Aorta (tissue), 5 donors: ENCODE data around the gene TBC1D22A. TPM values are rescaled to one million over a fixed set of nuclear protein-coding genes. Genes with fewer than 3 reads are reported as not detected.

Source experiments
- ATAC-seq: fragments of 200-7000 bp; cut with Tn5 transposase; one replicate; pipeline ENCODE4 v1.9.1; 2022; ENCODE audit warnings: moderate library complexity; ENCODE audit not compliant: low FRiP score
- DNase-seq, 2 donors: peaks; one replicate each; pipeline ENCODE4 v3.0.0-alpha.2; 2020
- H3K27ac ChIP-seq, 2 donors: one replicate each; pipeline ENCODE4 v1.5.1; 2013; ENCODE audit warnings: low read length in 2 of 2, mild to moderate bottlenecking in 2 of 2, moderate library complexity in 2 of 2, control low read depth in 1 of 2, inconsistent platforms in 1 of 2, low read depth in 1 of 2
- H3K27me3 ChIP-seq, 2 donors: one replicate each; pipeline ENCODE4 v1.6.1; 2013; ENCODE audit warnings: control low read depth in 1 of 2, low read length in 1 of 2, mild to moderate bottlenecking in 1 of 2, moderate library complexity in 1 of 2; ENCODE audit not compliant: insufficient read depth in 2 of 2, control insufficient read depth in 1 of 2
- H3K36me3 ChIP-seq, 2 donors: one replicate each; pipeline ENCODE4 v1.6.1; 2013; ENCODE audit warnings: control low read depth in 1 of 2, low read length in 1 of 2, mild to moderate bottlenecking in 1 of 2; ENCODE audit not compliant: insufficient read depth in 2 of 2, control insufficient read depth in 1 of 2
- H3K4me1 ChIP-seq, 2 donors: one replicate each; pipeline ENCODE4 v1.6.1; 2013; ENCODE audit warnings: low read length in 2 of 2, control low read depth in 1 of 2, mild to moderate bottlenecking in 1 of 2, moderate library complexity in 1 of 2; ENCODE audit not compliant: insufficient read depth in 2 of 2, control insufficient read depth in 1 of 2
- H3K4me3 ChIP-seq, 2 donors: one replicate each; pipeline ENCODE4 v1.5.1; 2013; ENCODE audit warnings: low read length in 2 of 2, control low read depth in 1 of 2, mild to moderate bottlenecking in 1 of 2
- H3K9me3 ChIP-seq: one replicate; pipeline ENCODE4 v1.6.1; 2013; ENCODE audit warnings: mild to moderate bottlenecking, low read length; ENCODE audit not compliant: control insufficient read depth
- WGBS, 2 donors: extraction: QIAGEN DNeasy Blood & Tissue Kit; methylation state at CpG; one replicate each; pipeline ENCODE4 v1.1.7; 2013; 5-methylcytosine and 5-hydroxymethylcytosine counted together
- intact Hi-C, 2 donors: fragments of 100-400 bp; cut with DNase I; formaldehyde crosslinking; loops; one replicate each; pipeline versions ENCODE4 v1.14.2 to v1.15.0; 2022
- polyA plus RNA-seq, 2 donors: library from polyadenylated mRNA; stranded (reverse); fragments of 200-250 nt; gene quantifications; one replicate each; pipeline ENCODE4 v1.2.3, GENCODE V29; 2013
- total RNA-seq, 2 donors: library from RNA; stranded (reverse); fragmentation: NEBNext Ultra II Directional; extraction: Animal tissue kit (Norgen Biotek cat#: 25700); gene quantifications; one replicate each; pipeline ENCODE4 v1.2.1, GENCODE V29; 2021
- donor health status: healthy with polysubstance abuse.
- donor health status: Bipolar disorder and iron deficiency.
- donor health status: DM: no; HTN: no; CAD: no.
- donor health status: DM: no; HTN: no; CAD: no.
- donor health status: DM: yes; HTN: yes; CAD: no.

Gene TBC1D22A
- total and polyA plus RNA-seq, 4 donors = 10.8 to 37.1 (median 17.9) TPM

GRCh38 chr22:46945481-46945880, 183.0 kb downstream of the TBC1D22A start:
- Histone ChIP-seq H3K27ac (no peak overlapping the region), H3K9me3 (no peaks in the 10 kb centered on the region), H3K27me3 (no peaks in the 10 kb centered on the region), H3K4me1 (no peaks in the 10 kb centered on the region), H3K36me3 (no peaks in the 10 kb centered on the region), H3K4me3 (no peak overlapping the region)
- intact Hi-C loops = no loop called here
- WGBS, 2 donors = 83 to 88% methylated on average over 7 of the region's 7 CpGs
- ATAC-seq (no peak), DNase-seq (no peak)

GRCh38 chr22:46946383-46946962, 184.0 kb downstream of the TBC1D22A start:
- intact Hi-C loops = no loop called here
- WGBS, 2 donors = 96 to 97% methylated on average over 7 of the region's 7 CpGs
- Histone ChIP-seq H3K9me3 (no peaks in the 10 kb centered on the region), H3K4me1 (no peaks in the 10 kb centered on the region), H3K36me3 (no peaks in the 10 kb centered on the region), H3K4me3 (no peak overlapping the region), H3K27ac (no peak overlapping the region), H3K27me3 (no peaks in the 10 kb centered on the region)
- ATAC-seq (no peak), DNase-seq (no peak)

- Histone ChIP-seq H3K36me3 (no peaks in the 10 kb centered on the region), H3K9me3 (no peaks in the 10 kb centered on the region), H3K4me3 (no peak overlapping the region), H3K27ac (no peak overlapping the region), H3K4me1 (no peaks in the 10 kb centered on the region), H3K27me3 (no peaks in the 10 kb centered on the region)
- intact Hi-C loops = no loop called here
- ATAC-seq = no peak
- WGBS, 2 donors = 72 to 77% methylated on average over 14 of the region's 14 CpGs
- DNase-seq = no peak
Observed at GRCh38 chr22:46947516-46948257, 185.2 kb downstream of the TBC1D22A start.

GRCh38 chr22:46948411-46949144, 186.1 kb downstream of the TBC1D22A start:
- H3K4me1 ChIP-seq = no peaks in the 10 kb centered on the region
- no peak for DNase-seq
- 92 to 95% methylated on average over 16 of the region's 16 CpGs for WGBS, 2 donors
- intact Hi-C loops = no loop called here
- H3K4me3 ChIP-seq = no peak overlapping the region
- ATAC-seq = no peak
- no peaks in the 10 kb centered on the region for H3K36me3 ChIP-seq
- no peaks in the 10 kb centered on the region for H3K9me3 ChIP-seq
- no peaks in the 10 kb centered on the region for H3K27me3 ChIP-seq
- no peak overlapping the region for H3K27ac ChIP-seq

GRCh38 chr22:46951350-46951749, 188.9 kb downstream of the TBC1D22A start:
- ATAC-seq = no peak
- WGBS, 2 donors = 88 to 90% methylated on average over 12 of the region's 12 CpGs
- Histone ChIP-seq H3K36me3 (no peaks in the 10 kb centered on the region), H3K4me1 (no peaks in the 10 kb centered on the region), H3K27me3 (no peaks in the 10 kb centered on the region), H3K9me3 (no peaks in the 10 kb centered on the region), H3K27ac (no peak overlapping the region), H3K4me3 (no peak overlapping the region)
- intact Hi-C loops = no loop called here
- DNase-seq = no peak

- Histone ChIP-seq H3K27me3 (no peaks in the 10 kb centered on the region), H3K4me1 (no peaks in the 10 kb centered on the region), H3K4me3 (no peak overlapping the region), H3K27ac (no peak overlapping the region), H3K36me3 (no peaks in the 10 kb centered on the region), H3K9me3 (no peaks in the 10 kb centered on the region)
- ATAC-seq (no peak), DNase-seq (no peak)
- intact Hi-C loops = no loop called here
- WGBS, 2 donors = 92 to 94% methylated on average over 7 of the region's 7 CpGs
Observed at GRCh38 chr22:46951973-46952372, 189.5 kb downstream of the TBC1D22A start.

GRCh38 chr22:46953968-46954765, 191.7 kb downstream of the TBC1D22A start:
- peak in 1 of 2 donors; percentile 55 for DNase-seq
- Histone ChIP-seq H3K27ac (no peak overlapping the region), H3K27me3 (no peaks in the 10 kb centered on the region), H3K36me3 (no peaks in the 10 kb centered on the region), H3K4me3 (no peak overlapping the region), H3K9me3 (no peaks in the 10 kb centered on the region), H3K4me1 (no peaks in the 10 kb centered on the region)
- no peak for ATAC-seq
- 85 to 86% methylated on average over 18 of the region's 18 CpGs for WGBS, 2 donors
- intact Hi-C loops = no loop called here

GRCh38 chr22:46954781-46955180, 192.3 kb downstream of the TBC1D22A start:
- Histone ChIP-seq H3K9me3 (no peaks in the 10 kb centered on the region), H3K27ac (no peak overlapping the region), H3K27me3 (no peaks in the 10 kb centered on the region), H3K4me1 (no peaks in the 10 kb centered on the region), H3K36me3 (no peaks in the 10 kb centered on the region), H3K4me3 (no peak overlapping the region)
- DNase-seq (no peak), ATAC-seq (no peak)
- intact Hi-C loops = no loop called here
- WGBS, 2 donors = 97 to 98% methylated on average over 7 of the region's 7 CpGs
